Caco-2 (cell line): Measurements from ENCODE around the gene DNALI1. TPM values are rescaled to one million over a fixed set of nuclear protein-coding genes. Genes with fewer than 3 reads are reported as not detected.

Experiments
- BruUV-seq: library from RNA; stranded (reverse); fragments of 400-500 nt; replicated peaks from 2 replicates; lab custom pipeline; 2021; lab: Mats Ljungman, UMichigan
- CTCF ChIA-PET: fragments of 300-600 bp; sonication (Branson Sonifier 250); formaldehyde crosslinking; loops from one replicate; lab custom pipeline; 2022; ENCODE audit warnings: antibody characterized with exemption; lab: Charles Lee
- POLR2A ChIA-PET: fragments of 300-600 bp; sonication (Branson Sonifier 250); formaldehyde crosslinking; loops from one replicate; lab custom pipeline; 2022; ENCODE audit warnings: antibody characterized with exemption; lab: Charles Lee
- DNase-seq, 2 experiments: peaks; one replicate each; pipeline versions ENCODE4 v3.0.0 to v3.0.0-alpha.2; 2020 to 2022
- H3K27me3 ChIP-seq: replicated peaks from 2 replicates; pipeline ENCODE4 v1.6.0; 2011; ENCODE audit warnings: low read length; ENCODE audit not compliant: control insufficient read depth, insufficient read depth
- H3K36me3 ChIP-seq: 2 replicates; pipeline ENCODE4 v1.5.1; 2011; ENCODE audit warnings: low read length; ENCODE audit not compliant: control insufficient read depth, insufficient read depth
- H3K4me1 ChIP-seq: fragments of 250-450 bp; sonication (Bioruptor Pico); 2 replicates; pipeline ENCODE4 v1.5.1; 2020; ENCODE audit warnings: mild to moderate bottlenecking
- H3K4me3 ChIP-seq: 2 replicates; pipeline ENCODE4 v1.5.1; 2011; ENCODE audit warnings: low read depth, mild to moderate bottlenecking, control low read depth, low read length
- H3K9me3 ChIP-seq: fragments of 250-450 bp; sonication (Bioruptor Pico); 2 replicates; pipeline ENCODE4 v1.5.1; 2020; ENCODE audit warnings: mild to moderate bottlenecking, moderate library complexity
- H3K27ac Mint-ChIP-seq: one replicate; pipeline ENCODE4 v1.8.0; 2022; ENCODE audit warnings: mixed read lengths; ENCODE audit not compliant: unreplicated experiment
- H3K27me3 Mint-ChIP-seq: one replicate; pipeline ENCODE4 v1.8.0; 2022; ENCODE audit warnings: mixed read lengths; ENCODE audit not compliant: insufficient read depth, unreplicated experiment
- H3K36me3 Mint-ChIP-seq: one replicate; pipeline ENCODE4 v1.8.0; 2022; ENCODE audit warnings: mild to moderate bottlenecking, mixed read lengths; ENCODE audit not compliant: insufficient read depth, unreplicated experiment
- H3K4me1 Mint-ChIP-seq: one replicate; pipeline ENCODE4 v1.8.0; 2022; ENCODE audit warnings: low read depth, mixed read lengths; ENCODE audit not compliant: unreplicated experiment
- H3K4me3 Mint-ChIP-seq: one replicate; pipeline ENCODE4 v1.8.0; 2022; ENCODE audit warnings: mild to moderate bottlenecking, moderate library complexity, mixed read lengths; ENCODE audit not compliant: unreplicated experiment
- H3K9me3 Mint-ChIP-seq: one replicate; pipeline ENCODE4 v1.8.0; 2022; ENCODE audit warnings: mixed read lengths; ENCODE audit not compliant: unreplicated experiment
- CTCF ChIP-seq, 2 experiments: fragments of 200-600 bp in 1 of 2; IDR thresholded peaks; 1 replicate in 1 of 2; 2 replicates in 1 of 2; pipeline versions ENCODE4 v1.5.1 to v1.8.0; 2011 to 2022; ENCODE audit warnings: antibody characterized with exemption in 1 of 2, control low read depth in 1 of 2, inconsistent platforms in 1 of 2, low read depth in 1 of 2, low read length in 1 of 2, mild to moderate bottlenecking in 1 of 2, moderate library complexity in 1 of 2; ENCODE audit not compliant: insufficient read depth in 1 of 2, severe bottlenecking in 1 of 2, unreplicated experiment in 1 of 2
- intact Hi-C: fragments of 100-400 bp; cut with micrococcal nuclease; formaldehyde crosslinking; loops from one replicate; pipeline ENCODE4 v1.10.0; 2022; ENCODE audit not compliant: unreplicated experiment
- total RNA-seq: library from RNA; stranded (reverse); gene quantifications from 2 replicates; pipeline ENCODE4 v1.2.3, GENCODE V29; 2022

DNALI1 gene
- total RNA-seq, 1 experiment from 2014 or later = 0.27 TPM

- no peak overlapping the region for H3K27ac Mint-ChIP-seq
- Histone ChIP-seq H3K36me3 (no peaks in the 10 kb centered on the region), H3K27me3 (no peaks in the 10 kb centered on the region), H3K9me3 (no peaks in the 10 kb centered on the region), H3K4me3 (no peak overlapping the region), H3K4me1 (no peaks in the 10 kb centered on the region)
- ChIA-PET CTCF (interaction anchor here (0.9 kb wide), 1 partner anchor 9 kb away, joined by 3 read pairs; no protein-coding TSS in a partner anchor), POLR2A (interaction anchor here (1.0 kb wide), 1 partner anchor 16 kb away, joined by 3 read pairs; the partner anchor contains the start of gene GNL2)
- no peaks in the 10 kb centered on the region for H3K9me3 Mint-ChIP-seq
- H3K36me3 Mint-ChIP-seq = no peaks in the 10 kb centered on the region
- DNase-seq = no peak
- intact Hi-C loops = no loop called here
- TF ChIP-seq CTCF (IDR thresholded peaks at IDR 0.05; ENCODE audit: insufficient read depth in 1 of 2, low read depth in 1 of 2, low read length in 1 of 2, severe bottlenecking in 1 of 2, unreplicated experiment in 1 of 2) = no peak
- no peak overlapping the region for H3K4me3 Mint-ChIP-seq
- peaks cover 26% of the 10 kb centered on the region for H3K27me3 Mint-ChIP-seq
- H3K4me1 Mint-ChIP-seq = no peaks in the 10 kb centered on the region
- BruUV-seq = no TSS peak
Observed at GRCh38 chr1:37612186-37612585, 55.4 kb downstream of the DNALI1 start.

GRCh38 chr1:37614105-37614504, 57.4 kb downstream of the DNALI1 start:
- H3K27ac Mint-ChIP-seq = no peak overlapping the region
- Histone ChIP-seq H3K27me3 (no peaks in the 10 kb centered on the region), H3K36me3 (no peaks in the 10 kb centered on the region), H3K4me1 (no peaks in the 10 kb centered on the region), H3K9me3 (no peaks in the 10 kb centered on the region), H3K4me3 (no peak overlapping the region)
- POLR2A ChIA-PET = no interaction called here
- no peaks in the 10 kb centered on the region for H3K4me1 Mint-ChIP-seq
- BruUV-seq = no TSS peak
- peaks cover 36% of the 10 kb centered on the region for H3K27me3 Mint-ChIP-seq
- no peaks in the 10 kb centered on the region for H3K9me3 Mint-ChIP-seq
- no peak overlapping the region for H3K4me3 Mint-ChIP-seq
- CTCF ChIA-PET = no interaction called here
- TF ChIP-seq CTCF (IDR thresholded peaks at IDR 0.05; ENCODE audit: insufficient read depth in 1 of 2, low read depth in 1 of 2, low read length in 1 of 2, severe bottlenecking in 1 of 2, unreplicated experiment in 1 of 2) = no peak
- no peaks in the 10 kb centered on the region for H3K36me3 Mint-ChIP-seq
- no peak for DNase-seq
- intact Hi-C loops = no loop called here

GRCh38 chr1:37616330-37616729, 59.6 kb downstream of the DNALI1 start:
- Mint-ChIP-seq H3K27ac (no peak overlapping the region), H3K36me3 (no peaks in the 10 kb centered on the region), H3K27me3 (peaks cover 40% of the 10 kb centered on the region), H3K4me3 (no peak overlapping the region), H3K4me1 (no peaks in the 10 kb centered on the region), H3K9me3 (no peaks in the 10 kb centered on the region)
- no peak overlapping the region for H3K4me3 ChIP-seq
- no peaks in the 10 kb centered on the region for H3K9me3 ChIP-seq
- no peak for TF ChIP-seq CTCF (IDR thresholded peaks at IDR 0.05; ENCODE audit: insufficient read depth in 1 of 2, low read depth in 1 of 2, low read length in 1 of 2, severe bottlenecking in 1 of 2, unreplicated experiment in 1 of 2)
- BruUV-seq = no TSS peak
- no peaks in the 10 kb centered on the region for H3K27me3 ChIP-seq
- intact Hi-C loops = no loop called here
- DNase-seq = no peak
- POLR2A ChIA-PET = no interaction called here
- CTCF ChIA-PET = no interaction called here
- no peaks in the 10 kb centered on the region for H3K36me3 ChIP-seq
- H3K4me1 ChIP-seq = no peaks in the 10 kb centered on the region

Other genes starting within 250 kb of the DNALI1 start
- 4.7 and 4.9 TPM in 2 replicates for gene ZC3H12A, start 82.4 kb upstream of the DNALI1 start, total RNA-seq
- 36.8 and 38.3 TPM in 2 replicates for gene MEAF6, start 42.2 kb upstream of the DNALI1 start, total RNA-seq
- 13.7 and 14.6 TPM in 2 replicates for gene SNIP1, start 2.6 kb upstream of the DNALI1 start, total RNA-seq
- gene GNL2, start 39.0 kb downstream of the DNALI1 start, total RNA-seq = 51.6 and 53.8 TPM in 2 replicates
- not detected in 2 replicates for gene RSPO1, start 78.0 kb downstream of the DNALI1 start, total RNA-seq
- 35.4 and 37.0 TPM in 2 replicates for gene CDCA8, start 135.6 kb downstream of the DNALI1 start, total RNA-seq
- 2.8 and 3.1 TPM in 2 replicates for gene EPHA10, start 208.2 kb downstream of the DNALI1 start, total RNA-seq
- 24.8 and 25.9 TPM in 2 replicates for gene MANEAL, start 236.9 kb downstream of the DNALI1 start, total RNA-seq